Caco-2 (cell line): ENCODE data around the gene CADPS. TPM values are rescaled to one million over a fixed set of nuclear protein-coding genes. Genes with fewer than 3 reads are reported as not detected.

Source experiments
- BruUV-seq: library from RNA; stranded (reverse); fragments of 400-500 nt; replicated peaks from 2 replicates; lab custom pipeline; 2021; lab: Mats Ljungman, UMichigan
- CTCF ChIA-PET: fragments of 300-600 bp; sonication (Branson Sonifier 250); formaldehyde crosslinking; loops from one replicate; lab custom pipeline; 2022; ENCODE audit warnings: antibody characterized with exemption; lab: Charles Lee
- POLR2A ChIA-PET: fragments of 300-600 bp; sonication (Branson Sonifier 250); formaldehyde crosslinking; loops from one replicate; lab custom pipeline; 2022; ENCODE audit warnings: antibody characterized with exemption; lab: Charles Lee
- DNase-seq, 2 experiments: peaks; one replicate each; pipeline versions ENCODE4 v3.0.0 to v3.0.0-alpha.2; 2020 to 2022
- H3K27me3 ChIP-seq: replicated peaks from 2 replicates; pipeline ENCODE4 v1.6.0; 2011; ENCODE audit warnings: low read length; ENCODE audit not compliant: control insufficient read depth, insufficient read depth
- H3K36me3 ChIP-seq: 2 replicates; pipeline ENCODE4 v1.5.1; 2011; ENCODE audit warnings: low read length; ENCODE audit not compliant: control insufficient read depth, insufficient read depth
- H3K4me1 ChIP-seq: fragments of 250-450 bp; sonication (Bioruptor Pico); 2 replicates; pipeline ENCODE4 v1.5.1; 2020; ENCODE audit warnings: mild to moderate bottlenecking
- H3K4me3 ChIP-seq: 2 replicates; pipeline ENCODE4 v1.5.1; 2011; ENCODE audit warnings: low read depth, mild to moderate bottlenecking, control low read depth, low read length
- H3K9me3 ChIP-seq: fragments of 250-450 bp; sonication (Bioruptor Pico); 2 replicates; pipeline ENCODE4 v1.5.1; 2020; ENCODE audit warnings: mild to moderate bottlenecking, moderate library complexity
- H3K27ac Mint-ChIP-seq: one replicate; pipeline ENCODE4 v1.8.0; 2022; ENCODE audit warnings: mixed read lengths; ENCODE audit not compliant: unreplicated experiment
- H3K27me3 Mint-ChIP-seq: one replicate; pipeline ENCODE4 v1.8.0; 2022; ENCODE audit warnings: mixed read lengths; ENCODE audit not compliant: insufficient read depth, unreplicated experiment
- H3K36me3 Mint-ChIP-seq: one replicate; pipeline ENCODE4 v1.8.0; 2022; ENCODE audit warnings: mild to moderate bottlenecking, mixed read lengths; ENCODE audit not compliant: insufficient read depth, unreplicated experiment
- H3K4me1 Mint-ChIP-seq: one replicate; pipeline ENCODE4 v1.8.0; 2022; ENCODE audit warnings: low read depth, mixed read lengths; ENCODE audit not compliant: unreplicated experiment
- H3K4me3 Mint-ChIP-seq: one replicate; pipeline ENCODE4 v1.8.0; 2022; ENCODE audit warnings: mild to moderate bottlenecking, moderate library complexity, mixed read lengths; ENCODE audit not compliant: unreplicated experiment
- H3K9me3 Mint-ChIP-seq: one replicate; pipeline ENCODE4 v1.8.0; 2022; ENCODE audit warnings: mixed read lengths; ENCODE audit not compliant: unreplicated experiment
- CTCF ChIP-seq, 2 experiments: fragments of 200-600 bp in 1 of 2; IDR thresholded peaks; 1 replicate in 1 of 2; 2 replicates in 1 of 2; pipeline versions ENCODE4 v1.5.1 to v1.8.0; 2011 to 2022; ENCODE audit warnings: antibody characterized with exemption in 1 of 2, control low read depth in 1 of 2, inconsistent platforms in 1 of 2, low read depth in 1 of 2, low read length in 1 of 2, mild to moderate bottlenecking in 1 of 2, moderate library complexity in 1 of 2; ENCODE audit not compliant: insufficient read depth in 1 of 2, severe bottlenecking in 1 of 2, unreplicated experiment in 1 of 2
- intact Hi-C: fragments of 100-400 bp; cut with micrococcal nuclease; formaldehyde crosslinking; loops from one replicate; pipeline ENCODE4 v1.10.0; 2022; ENCODE audit not compliant: unreplicated experiment
- total RNA-seq: library from RNA; stranded (reverse); gene quantifications from 2 replicates; pipeline ENCODE4 v1.2.3, GENCODE V29; 2022

CADPS gene
- total RNA-seq, 1 experiment from 2014 or later, result not detected

- no peak for DNase-seq
- H3K36me3 Mint-ChIP-seq, result no peaks in the 10 kb centered on the region
- H3K4me1 Mint-ChIP-seq, result no peaks in the 10 kb centered on the region
- CTCF ChIA-PET, result no interaction called here
- no peak overlapping the region for H3K4me3 ChIP-seq
- TF ChIP-seq CTCF (IDR thresholded peaks at IDR 0.05; ENCODE audit: insufficient read depth in 1 of 2, low read depth in 1 of 2, low read length in 1 of 2, severe bottlenecking in 1 of 2, unreplicated experiment in 1 of 2), result no peak
- no peaks in the 10 kb centered on the region for H3K4me1 ChIP-seq
- peaks cover 8% of the 10 kb centered on the region for H3K27me3 Mint-ChIP-seq
- H3K27me3 ChIP-seq, result no peaks in the 10 kb centered on the region
- BruUV-seq, result no TSS peak
- no peaks in the 10 kb centered on the region for H3K9me3 Mint-ChIP-seq
- no peak overlapping the region for H3K4me3 Mint-ChIP-seq
- no peak overlapping the region for H3K27ac Mint-ChIP-seq
- POLR2A ChIA-PET, result no interaction called here
- intact Hi-C loops, result no loop called here
- H3K9me3 ChIP-seq, result no peaks in the 10 kb centered on the region
- no peaks in the 10 kb centered on the region for H3K36me3 ChIP-seq
Observed at GRCh38 chr3:62835554-62836236, 39.5 kb downstream of the CADPS start.

- no peak for DNase-seq
- POLR2A ChIA-PET, result no interaction called here
- TF ChIP-seq CTCF (IDR thresholded peaks at IDR 0.05; ENCODE audit: insufficient read depth in 1 of 2, low read depth in 1 of 2, low read length in 1 of 2, severe bottlenecking in 1 of 2, unreplicated experiment in 1 of 2), result peak; percentile 24 to 45
- Mint-ChIP-seq H3K27me3 (peaks cover 3% of the 10 kb centered on the region), H3K36me3 (no peaks in the 10 kb centered on the region), H3K4me3 (no peak overlapping the region), H3K27ac (no peak overlapping the region), H3K4me1 (no peaks in the 10 kb centered on the region), H3K9me3 (no peaks in the 10 kb centered on the region)
- no peaks in the 10 kb centered on the region for H3K27me3 ChIP-seq
- H3K9me3 ChIP-seq, result no peaks in the 10 kb centered on the region
- no peak overlapping the region for H3K4me3 ChIP-seq
- H3K4me1 ChIP-seq, result no peaks in the 10 kb centered on the region
- H3K36me3 ChIP-seq, result no peaks in the 10 kb centered on the region
- CTCF ChIA-PET, result no interaction called here
- no TSS peak for BruUV-seq
- intact Hi-C loops, result loop anchor here (1.0 kb wide), 1 partner anchor 360 kb away; no protein-coding TSS in a partner anchor
Observed at GRCh38 chr3:62833538-62833937, 41.7 kb downstream of the CADPS start.

GRCh38 chr3:62832553-62832952 is 42.7 kb downstream of the CADPS start:
- no peaks in the 10 kb centered on the region for H3K9me3 ChIP-seq
- H3K4me3 ChIP-seq, result no peak overlapping the region
- DNase-seq, result no peak
- no peaks in the 10 kb centered on the region for H3K27me3 Mint-ChIP-seq
- H3K27me3 ChIP-seq, result no peaks in the 10 kb centered on the region
- no peaks in the 10 kb centered on the region for H3K4me1 Mint-ChIP-seq
- BruUV-seq, result no TSS peak
- H3K36me3 Mint-ChIP-seq, result no peaks in the 10 kb centered on the region
- ChIA-PET CTCF (no interaction called here), POLR2A (no interaction called here)
- H3K36me3 ChIP-seq, result no peaks in the 10 kb centered on the region
- H3K4me1 ChIP-seq, result no peaks in the 10 kb centered on the region
- intact Hi-C loops, result no loop called here
- no peak overlapping the region for H3K27ac Mint-ChIP-seq
- TF ChIP-seq CTCF (IDR thresholded peaks at IDR 0.05; ENCODE audit: insufficient read depth in 1 of 2, low read depth in 1 of 2, low read length in 1 of 2, severe bottlenecking in 1 of 2, unreplicated experiment in 1 of 2), result no peak
- no peak overlapping the region for H3K4me3 Mint-ChIP-seq
- H3K9me3 Mint-ChIP-seq, result no peaks in the 10 kb centered on the region
